GM19099 (cell line): ENCODE results near the gene B4GALT1.

Source experiments
- POLR2A ChIP-seq: IDR thresholded peaks from 3 replicates; pipeline ENCODE4 v1.6.1; 2011; ENCODE audit warnings: low read depth; ENCODE audit not compliant: insufficient read length; ENCODE audit errors: extremely low read depth

Gene B4GALT1

GRCh38 chr9:33092634-33093033 is 74.5 kb downstream of the B4GALT1 start:
- TF ChIP-seq POLR2A, result no peak

- TF ChIP-seq POLR2A, result no peak
Observed at GRCh38 chr9:33082538-33083326, 84.4 kb downstream of the B4GALT1 start.

GRCh38 chr9:33082128-33082527 is 85.0 kb downstream of the B4GALT1 start:
- no peak for TF ChIP-seq POLR2A

DNA sequence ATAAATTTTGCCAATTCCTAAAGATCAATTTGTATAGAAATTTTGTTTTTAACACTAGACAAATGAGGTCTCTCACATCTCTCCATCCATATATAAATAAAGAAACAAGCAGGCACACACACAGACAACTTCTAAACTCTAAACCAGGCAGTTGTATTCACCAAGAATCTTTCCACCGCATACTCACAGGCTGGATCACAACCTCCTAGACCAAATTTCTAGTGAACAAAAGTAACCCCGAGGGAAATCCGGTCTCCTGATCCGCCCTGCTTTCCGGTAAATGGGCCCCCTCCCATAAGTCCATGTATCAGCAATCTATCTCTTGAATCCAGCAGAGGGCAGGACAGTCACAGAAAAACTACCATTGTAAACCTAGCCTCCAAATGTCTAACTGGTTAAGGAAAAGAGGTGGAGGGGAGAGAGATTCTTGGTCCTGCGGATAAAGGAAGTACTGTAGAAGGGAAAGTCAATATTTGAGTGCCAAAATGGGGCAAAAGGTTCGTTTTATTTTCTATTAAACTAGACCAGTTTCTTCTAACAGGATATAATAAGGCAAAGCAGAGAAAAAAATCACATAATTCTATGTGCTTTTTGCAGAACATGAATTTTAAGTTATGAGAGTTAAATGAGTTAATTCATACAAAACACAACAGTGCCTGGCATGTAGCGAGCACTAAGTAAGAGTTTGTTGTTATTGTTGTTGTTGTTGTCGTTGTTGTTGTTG is 85.8 kb downstream of the B4GALT1 start:
- TF ChIP-seq POLR2A, result peak; percentile 21

GRCh38 chr9:33080534-33080933 is 86.6 kb downstream of the B4GALT1 start:
- no peak for TF ChIP-seq POLR2A

DNA sequence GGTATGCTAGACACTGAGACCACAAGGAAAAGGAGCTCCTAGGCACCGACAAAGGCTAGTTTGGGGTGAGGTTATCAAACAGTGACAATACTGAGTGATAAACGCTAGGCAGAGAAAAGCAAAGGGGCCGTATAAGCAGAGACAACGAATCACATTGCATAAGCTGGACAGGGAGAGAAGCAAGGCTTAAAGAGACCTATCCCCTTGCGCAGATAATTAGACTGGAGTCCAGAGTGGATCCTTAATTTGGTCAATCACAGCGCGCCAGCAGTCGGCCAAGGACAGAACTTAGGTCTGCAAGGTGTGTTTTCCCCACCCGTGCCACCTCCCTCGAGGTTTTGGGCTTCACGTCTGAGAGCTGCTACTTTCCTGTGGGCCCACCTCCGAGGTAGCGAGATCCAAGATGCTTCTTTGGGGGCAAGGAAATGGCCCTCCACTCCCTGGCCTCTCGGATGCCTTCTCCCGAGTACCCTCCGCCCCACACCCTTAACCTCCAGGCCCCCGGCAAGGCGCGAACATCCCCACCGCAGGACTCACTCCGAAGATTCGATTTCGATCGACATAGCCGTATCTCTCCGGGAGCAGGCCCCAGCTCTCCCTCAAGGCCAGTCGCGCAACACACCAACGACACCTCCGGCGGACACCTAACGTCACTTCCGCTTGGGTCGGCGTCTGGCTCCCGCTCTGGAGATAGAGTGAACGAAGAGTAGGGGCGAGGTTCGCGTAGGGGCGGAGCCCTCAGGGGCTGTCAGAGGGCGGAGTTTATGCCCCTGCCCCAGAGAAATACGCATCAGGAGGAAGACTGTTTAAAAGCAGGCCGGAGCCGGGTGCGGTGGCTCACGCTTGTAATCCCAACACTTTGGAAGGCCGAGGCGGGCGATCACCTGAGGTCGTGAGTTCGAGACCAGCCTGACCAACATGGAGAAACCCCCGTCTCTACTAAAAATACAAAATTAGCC is 90.8 kb downstream of the B4GALT1 start, which contains the start of gene SMU1:
Gene SMU1, minus strand, starts transcription at position 629 of the 959 bp plus-strand sequence. Its CDS starts 66 bp downstream, at position 563.
- peak; percentile 79 for TF ChIP-seq POLR2A

GRCh38 chr9:33068991-33069390 is 98.1 kb downstream of the B4GALT1 start:
- TF ChIP-seq POLR2A, result no peak

GRCh38 chr9:33065157-33066076 is 101.7 kb downstream of the B4GALT1 start:
- no peak for TF ChIP-seq POLR2A
